ENCODE results near the gene TGFBR2.

DNA sequence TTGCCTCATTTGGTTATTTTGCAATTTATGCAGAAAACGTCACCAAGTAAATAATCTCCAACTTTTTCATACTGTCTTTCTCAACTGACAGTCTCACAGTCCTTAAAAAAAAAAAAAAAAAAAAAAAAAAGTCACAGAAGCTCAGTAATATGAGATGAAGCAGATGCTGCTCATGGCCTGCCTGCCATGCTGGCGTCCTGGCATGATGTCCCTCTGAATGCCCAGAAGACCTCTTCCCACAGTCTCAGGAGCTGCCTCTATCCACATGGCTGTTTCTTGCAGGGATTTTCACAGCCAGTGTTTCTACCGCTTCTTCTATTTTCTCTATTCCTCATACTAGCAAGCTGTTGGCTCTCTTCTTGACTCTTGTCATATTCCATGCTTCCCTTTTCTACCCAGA lies 87.7 kb downstream of the TGFBR2 start:
- TF ChIP-seq, protein P1, sequence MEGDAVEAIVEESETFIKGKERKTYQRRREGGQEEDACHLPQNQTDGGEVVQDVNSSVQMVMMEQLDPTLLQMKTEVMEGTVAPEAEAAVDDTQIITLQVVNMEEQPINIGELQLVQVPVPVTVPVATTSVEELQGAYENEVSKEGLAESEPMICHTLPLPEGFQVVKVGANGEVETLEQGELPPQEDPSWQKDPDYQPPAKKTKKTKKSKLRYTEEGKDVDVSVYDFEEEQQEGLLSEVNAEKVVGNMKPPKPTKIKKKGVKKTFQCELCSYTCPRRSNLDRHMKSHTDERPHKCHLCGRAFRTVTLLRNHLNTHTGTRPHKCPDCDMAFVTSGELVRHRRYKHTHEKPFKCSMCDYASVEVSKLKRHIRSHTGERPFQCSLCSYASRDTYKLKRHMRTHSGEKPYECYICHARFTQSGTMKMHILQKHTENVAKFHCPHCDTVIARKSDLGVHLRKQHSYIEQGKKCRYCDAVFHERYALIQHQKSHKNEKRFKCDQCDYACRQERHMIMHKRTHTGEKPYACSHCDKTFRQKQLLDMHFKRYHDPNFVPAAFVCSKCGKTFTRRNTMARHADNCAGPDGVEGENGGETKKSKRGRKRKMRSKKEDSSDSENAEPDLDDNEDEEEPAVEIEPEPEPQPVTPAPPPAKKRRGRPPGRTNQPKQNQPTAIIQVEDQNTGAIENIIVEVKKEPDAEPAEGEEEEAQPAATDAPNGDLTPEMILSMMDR (IDR thresholded peaks at IDR 0.05), result no peak
- TF ChIP-seq POLR2A (IDR thresholded peaks at IDR 0.05), result no peak

Data from esophagus squamous epithelium (tissue), 4 donors.